CD4-positive, alpha-beta memory T cell (primary cell): Measurements from ENCODE around the gene PTPRD. TPM values are rescaled to one million over a fixed set of nuclear protein-coding genes. Genes with fewer than 3 reads are reported as not detected.

ENCODE experiments used
- CTCF ChIA-PET: fragments of 350-600 bp; sonication (Branson Sonifier 250); formaldehyde crosslinking; loops from one replicate; lab custom pipeline; 2021; ENCODE audit warnings: inconsistent platforms; ENCODE audit not compliant: partially characterized antibody; lab: Charles Lee
- POLR2A ChIA-PET: fragments of 350-600 bp; sonication (Branson Sonifier 250); formaldehyde crosslinking; loops from one replicate; lab custom pipeline; 2021; ENCODE audit not compliant: partially characterized antibody; lab: Charles Lee
- DNase-seq, 5 donors: peaks; one replicate each; pipeline versions ENCODE4 v3.0.0 to v3.0.0-alpha.2; 2020 to 2022; ENCODE audit warnings: mixed read lengths in 1 of 5
- H3K27ac ChIP-seq: one replicate; pipeline ENCODE4 v1.7.0; 2013; ENCODE audit warnings: low read depth, low read length
- H3K27me3 ChIP-seq: 2 replicates; pipeline ENCODE4 v1.7.0; 2013; ENCODE audit warnings: mild to moderate bottlenecking, low read length, moderate library complexity; ENCODE audit not compliant: insufficient read depth
- H3K36me3 ChIP-seq: 2 replicates; pipeline ENCODE4 v1.7.0; 2013; ENCODE audit warnings: mild to moderate bottlenecking, low read length, moderate library complexity; ENCODE audit not compliant: insufficient read depth
- H3K4me1 ChIP-seq: 2 replicates; pipeline ENCODE4 v1.7.0; 2013; ENCODE audit warnings: mild to moderate bottlenecking, low read length, moderate library complexity; ENCODE audit not compliant: insufficient read depth
- H3K4me3 ChIP-seq, 2 donors: one replicate each; pipeline ENCODE4 v1.7.0; 2013; ENCODE audit warnings: low read length in 2 of 2, mild to moderate bottlenecking in 1 of 2
- H3K9me3 ChIP-seq, 2 donors: one replicate each; pipeline ENCODE4 v1.7.0; 2013; ENCODE audit warnings: low read length in 2 of 2, control low read depth in 1 of 2; ENCODE audit not compliant: control insufficient read depth in 1 of 2
- H3K27ac Mint-ChIP-seq, 7 donors: one replicate each; pipeline ENCODE4 v1.8.0; 2020 to 2021; ENCODE audit warnings: mixed read lengths in 7 of 7, mild to moderate bottlenecking in 6 of 7, inconsistent platforms in 3 of 7, moderate library complexity in 3 of 7
- H3K27me3 Mint-ChIP-seq, 2 donors: one replicate each; pipeline ENCODE4 v1.8.0; 2020 to 2021; ENCODE audit warnings: mixed read lengths in 2 of 2
- H3K36me3 Mint-ChIP-seq, 2 donors: one replicate each; pipeline ENCODE4 v1.8.0; 2020 to 2021; ENCODE audit warnings: mixed read lengths in 2 of 2, inconsistent platforms in 1 of 2, mild to moderate bottlenecking in 1 of 2
- H3K4me1 Mint-ChIP-seq, 4 donors: one replicate each; pipeline ENCODE4 v1.8.0; 2020 to 2021; ENCODE audit warnings: mixed read lengths in 4 of 4, mild to moderate bottlenecking in 1 of 4
- H3K4me3 Mint-ChIP-seq, 8 donors: one replicate each; pipeline ENCODE4 v1.8.0; 2020 to 2021; ENCODE audit warnings: mixed read lengths in 8 of 8, mild to moderate bottlenecking in 7 of 8, moderate library complexity in 6 of 8, inconsistent platforms in 3 of 8
- H3K9me3 Mint-ChIP-seq, 8 donors: one replicate each; pipeline ENCODE4 v1.8.0; 2020 to 2021; ENCODE audit warnings: mixed read lengths in 8 of 8, mild to moderate bottlenecking in 5 of 8, inconsistent platforms in 3 of 8, moderate library complexity in 1 of 8
- intact Hi-C: fragments of 100-400 bp; cut with micrococcal nuclease; formaldehyde crosslinking; loops from one replicate; pipeline ENCODE4 v1.15.1; 2023
- polyA plus RNA-seq, 2 donors: library from polyadenylated mRNA; unstranded; fragments of 300-500 nt; fragmentation: Illumina TruSeq; gene quantifications; one replicate each; pipeline ENCODE4 v1.2.3, GENCODE V29; 2021
- total RNA-seq, 2 experiments: library from RNA; stranded (reverse); gene quantifications; one replicate each; pipeline ENCODE4 v1.2.3, GENCODE V29; 2021

The PTPRD gene
- total and polyA plus RNA-seq, 4 experiments from 2014 or later: not detected

DNA sequence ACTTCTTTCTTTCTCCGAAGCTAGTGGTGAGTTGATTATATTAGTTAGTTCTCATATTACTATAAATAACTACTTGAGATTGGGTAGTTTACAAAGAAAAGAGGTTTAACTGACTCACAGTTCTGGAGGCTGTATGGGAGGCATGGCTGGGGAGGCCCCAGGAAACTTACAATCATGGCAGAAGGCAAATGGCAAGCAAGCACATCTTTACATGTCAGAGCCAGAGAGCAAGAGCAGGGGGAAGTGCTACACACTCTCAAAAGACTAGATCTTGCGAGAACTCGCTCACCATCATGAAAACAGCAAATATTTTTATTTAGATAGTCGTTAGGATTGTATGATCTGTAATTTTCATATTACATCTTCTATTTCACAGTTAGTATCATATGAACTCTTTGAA lies 711.2 kb downstream of the PTPRD start:
- intact Hi-C loops: no loop called here
- POLR2A ChIA-PET: no interaction called here

DNA sequence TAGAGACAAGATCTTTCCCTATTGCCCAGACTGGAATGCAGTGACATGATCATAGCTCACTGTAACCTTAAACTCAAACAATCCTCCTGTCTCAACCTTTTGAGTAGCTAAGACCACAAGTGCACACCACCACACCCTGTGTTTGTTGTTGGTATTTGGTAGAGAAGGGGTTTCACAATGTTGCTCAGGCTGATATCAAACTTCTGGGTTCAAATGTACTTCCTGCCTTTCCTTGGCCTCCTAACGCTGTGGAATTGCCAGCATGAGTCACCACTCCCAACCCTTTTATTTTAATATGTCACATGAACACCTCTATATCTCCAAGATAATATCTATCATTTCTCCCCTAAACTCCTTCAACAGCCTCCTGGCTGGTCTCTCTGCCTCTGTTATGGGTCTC lies 719.0 kb downstream of the PTPRD start:
- H3K9me3 ChIP-seq: no peaks in the 10 kb centered on the region
- Mint-ChIP-seq H3K27ac (no peak overlapping the region), H3K4me1 (no peaks in the 10 kb centered on the region), H3K36me3 (no peaks in the 10 kb centered on the region), H3K9me3 (peaks cover 0 to 5% (median 1%) of the 10 kb centered on the region in 8 donors), H3K27me3 (no peaks in the 10 kb centered on the region), H3K4me3 (no peak overlapping the region)
- intact Hi-C loops: no loop called here
- no peaks in the 10 kb centered on the region for H3K4me1 ChIP-seq
- POLR2A ChIA-PET: no interaction called here
- no peaks in the 10 kb centered on the region for H3K27me3 ChIP-seq
- H3K4me3 ChIP-seq: no peak overlapping the region
- no peaks in the 10 kb centered on the region for H3K36me3 ChIP-seq
- no peak for DNase-seq
- CTCF ChIA-PET: no interaction called here
- no peak overlapping the region for H3K27ac ChIP-seq

More for the DNA sequence above, 711.2 kb downstream of the PTPRD start:
- Mint-ChIP-seq H3K27me3 (no peaks in the 10 kb centered on the region), H3K4me1 (no peaks in the 10 kb centered on the region), H3K27ac (no peak overlapping the region), H3K4me3 (no peak overlapping the region), H3K9me3 (peaks cover 0 to 5% (median 0%) of the 10 kb centered on the region in 8 donors), H3K36me3 (no peaks in the 10 kb centered on the region)
- CTCF ChIA-PET: no interaction called here
- Histone ChIP-seq H3K4me3 (no peak overlapping the region), H3K4me1 (no peaks in the 10 kb centered on the region), H3K27ac (no peak overlapping the region), H3K27me3 (no peaks in the 10 kb centered on the region), H3K9me3 (no peaks in the 10 kb centered on the region), H3K36me3 (no peaks in the 10 kb centered on the region)
- no peak for DNase-seq

DNA sequence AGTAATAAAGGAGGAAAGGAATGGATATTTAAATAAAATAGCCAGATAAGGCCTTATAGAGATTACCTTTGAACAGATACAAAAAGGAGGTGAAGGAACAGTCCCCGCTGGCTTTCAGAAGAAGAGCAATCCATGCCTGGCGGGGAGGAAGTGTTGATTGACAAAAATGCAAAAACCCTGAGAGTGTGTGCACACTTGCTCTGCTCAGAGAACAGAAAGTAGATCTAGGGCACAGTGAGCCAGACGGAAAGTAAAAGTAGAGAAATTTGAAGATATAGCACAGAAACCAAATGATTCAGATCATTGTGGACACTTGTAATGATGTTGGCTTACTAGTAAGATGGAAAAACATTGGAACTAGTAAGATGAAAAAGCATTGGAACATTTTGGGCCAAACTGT lies 720.6 kb downstream of the PTPRD start:
- no peaks in the 10 kb centered on the region for H3K27me3 Mint-ChIP-seq
- no peaks in the 10 kb centered on the region for H3K4me1 ChIP-seq
- peaks cover 0 to 13% (median 4%) of the 10 kb centered on the region in 8 donors for H3K9me3 Mint-ChIP-seq
- no peak overlapping the region for H3K4me3 ChIP-seq
- H3K27ac ChIP-seq: no peak overlapping the region
- H3K36me3 Mint-ChIP-seq: no peaks in the 10 kb centered on the region
- ChIA-PET POLR2A (no interaction called here), CTCF (no interaction called here)
- DNase-seq: no peak
- H3K27ac Mint-ChIP-seq: no peak overlapping the region
- H3K27me3 ChIP-seq: no peaks in the 10 kb centered on the region
- no peaks in the 10 kb centered on the region for H3K9me3 ChIP-seq
- H3K4me3 Mint-ChIP-seq: no peak overlapping the region
- H3K36me3 ChIP-seq: no peaks in the 10 kb centered on the region
- no peaks in the 10 kb centered on the region for H3K4me1 Mint-ChIP-seq
- intact Hi-C loops: no loop called here

DNA sequence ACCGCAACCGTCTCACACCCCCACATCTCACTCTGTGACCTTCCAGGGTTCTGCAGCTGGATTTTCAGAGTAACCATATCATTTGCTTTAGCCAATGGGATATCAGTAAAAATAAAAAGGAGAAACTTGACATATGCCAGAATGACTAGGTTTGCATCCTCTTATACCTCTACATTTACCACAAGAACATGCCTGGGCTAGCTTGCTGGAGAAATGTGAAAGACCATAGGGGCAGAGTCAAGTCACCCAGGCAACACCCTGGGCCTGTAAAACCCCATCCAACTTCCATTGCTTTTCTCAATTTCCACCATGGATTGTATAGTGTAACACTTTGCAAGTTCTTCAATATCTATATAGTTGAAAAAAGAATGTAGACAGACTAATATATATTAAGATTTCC lies 731.1 kb downstream of the PTPRD start:
- Histone ChIP-seq H3K36me3 (no peaks in the 10 kb centered on the region), H3K4me3 (no peak overlapping the region), H3K27ac (no peak overlapping the region), H3K9me3 (no peaks in the 10 kb centered on the region), H3K4me1 (no peaks in the 10 kb centered on the region), H3K27me3 (no peaks in the 10 kb centered on the region)
- no peak overlapping the region for H3K27ac Mint-ChIP-seq
- no peak overlapping the region for H3K4me3 Mint-ChIP-seq
- CTCF ChIA-PET: no interaction called here
- peaks cover 0 to 10% (median 6%) of the 10 kb centered on the region in 8 donors for H3K9me3 Mint-ChIP-seq
- intact Hi-C loops: no loop called here
- POLR2A ChIA-PET: no interaction called here
- no peaks in the 10 kb centered on the region for H3K27me3 Mint-ChIP-seq
- no peak for DNase-seq
- no peaks in the 10 kb centered on the region for H3K4me1 Mint-ChIP-seq
- H3K36me3 Mint-ChIP-seq: no peaks in the 10 kb centered on the region

DNA sequence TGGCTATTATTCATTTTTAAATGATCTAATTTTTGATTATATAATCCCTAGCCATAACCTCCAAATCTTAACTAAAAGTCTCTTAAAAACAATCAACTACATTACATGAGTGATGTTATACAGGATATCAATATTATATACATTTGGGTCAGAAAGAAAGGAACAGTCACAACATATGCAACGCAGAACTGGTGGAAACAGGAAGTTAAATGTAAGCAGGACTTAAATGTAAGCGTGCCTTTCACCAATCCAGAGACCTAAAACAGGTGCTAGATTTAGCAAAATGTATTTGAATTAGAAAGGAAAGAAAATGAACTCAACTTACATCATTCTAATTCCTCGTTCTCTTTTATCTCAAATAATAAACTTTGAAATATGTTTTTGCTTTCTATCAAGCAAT lies 738.5 kb downstream of the PTPRD start:
- ChIA-PET CTCF (no interaction called here), POLR2A (no interaction called here)
- DNase-seq: no peak
- Mint-ChIP-seq H3K9me3 (peaks cover 0 to 3% (median under 1%) of the 10 kb centered on the region in 8 donors), H3K36me3 (no peaks in the 10 kb centered on the region), H3K4me1 (no peaks in the 10 kb centered on the region), H3K4me3 (no peak overlapping the region), H3K27ac (no peak overlapping the region), H3K27me3 (no peaks in the 10 kb centered on the region)
- intact Hi-C loops: no loop called here
- Histone ChIP-seq H3K36me3 (no peaks in the 10 kb centered on the region), H3K27ac (no peak overlapping the region), H3K27me3 (no peaks in the 10 kb centered on the region), H3K9me3 (no peaks in the 10 kb centered on the region), H3K4me3 (no peak overlapping the region), H3K4me1 (no peaks in the 10 kb centered on the region)

DNA sequence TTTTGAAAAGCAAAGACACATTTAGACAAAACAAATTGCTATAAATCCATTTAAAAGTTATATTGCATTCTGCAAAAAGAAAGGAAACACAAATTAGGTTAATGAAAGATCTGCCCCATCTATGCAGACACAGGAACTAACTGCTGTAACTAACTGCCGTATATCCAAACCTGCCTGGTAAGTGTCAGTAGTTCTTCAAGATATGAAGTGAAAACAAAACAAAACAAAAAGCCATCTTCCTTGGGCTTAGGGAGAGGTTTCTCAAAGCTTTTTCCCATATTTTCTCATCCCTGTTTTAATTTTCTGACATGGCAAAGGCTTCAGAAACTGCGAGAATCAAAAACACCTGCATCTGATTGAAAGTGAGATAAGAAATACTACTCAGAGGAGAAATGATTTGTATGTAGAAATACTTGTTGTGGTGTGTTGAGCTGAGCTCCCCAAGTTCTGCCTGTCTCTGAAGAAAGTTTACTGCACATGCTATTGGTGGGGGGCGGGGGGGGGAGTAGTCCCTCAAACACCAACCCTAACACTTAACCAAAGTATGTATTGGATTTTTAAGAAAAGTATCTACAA lies 750.5 kb downstream of the PTPRD start:
- CTCF ChIA-PET: no interaction called here
- H3K27ac ChIP-seq: no peak overlapping the region
- Mint-ChIP-seq H3K4me1 (no peaks in the 10 kb centered on the region), H3K36me3 (no peaks in the 10 kb centered on the region), H3K27me3 (no peaks in the 10 kb centered on the region), H3K4me3 (no peak overlapping the region), H3K27ac (no peak overlapping the region), H3K9me3 (peaks cover 0 to 8% (median 0%) of the 10 kb centered on the region in 8 donors)
- no peaks in the 10 kb centered on the region for H3K9me3 ChIP-seq
- DNase-seq: no peak
- no peaks in the 10 kb centered on the region for H3K4me1 ChIP-seq
- H3K36me3 ChIP-seq: no peaks in the 10 kb centered on the region
- no peak overlapping the region for H3K4me3 ChIP-seq
- POLR2A ChIA-PET: no interaction called here
- no peaks in the 10 kb centered on the region for H3K27me3 ChIP-seq
- intact Hi-C loops: no loop called here

DNA sequence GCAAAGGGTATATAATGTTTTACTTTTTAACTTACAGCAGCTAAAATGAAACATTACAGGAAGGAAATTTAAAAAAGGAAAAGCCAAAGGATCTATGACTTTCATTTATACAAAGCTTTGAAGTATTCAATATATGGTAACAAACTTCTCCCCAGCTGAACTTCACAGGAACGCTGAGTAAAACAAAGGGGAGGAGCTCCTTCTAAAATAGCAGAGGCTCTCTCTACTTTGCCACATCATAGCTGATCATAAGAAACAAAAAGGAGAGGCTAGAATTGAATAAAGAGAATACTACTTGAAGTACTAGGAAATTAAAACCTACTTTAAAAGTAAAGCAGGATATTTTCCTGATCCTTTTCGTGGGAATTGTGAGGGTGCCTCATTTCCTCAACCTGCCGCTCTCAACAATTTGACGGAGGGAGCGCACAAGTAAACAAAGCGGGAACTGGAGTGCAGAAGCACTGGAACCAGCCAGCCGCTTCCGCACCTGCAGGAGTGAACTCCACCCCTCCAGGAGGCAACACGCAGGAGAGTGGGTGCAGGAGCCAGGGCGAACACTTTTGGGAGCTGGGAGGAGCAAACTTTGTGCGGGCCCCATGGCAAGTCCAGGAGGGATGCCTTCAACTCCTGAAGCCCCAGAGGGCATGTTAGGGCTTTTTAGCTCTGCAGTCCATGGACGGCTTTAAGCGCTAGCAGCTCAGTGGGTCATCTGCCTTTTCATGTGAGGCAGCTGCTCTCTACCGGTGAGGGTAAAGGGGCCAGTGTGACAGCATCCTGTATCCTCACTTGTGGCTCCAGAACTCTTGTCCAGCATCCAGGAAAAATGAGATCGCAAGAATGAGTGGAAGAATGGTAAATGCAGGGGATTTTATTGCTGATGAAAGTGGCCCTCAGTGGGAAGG lies 757.4 kb downstream of the PTPRD start:
- no peak overlapping the region for H3K27ac ChIP-seq
- ChIA-PET CTCF (no interaction called here), POLR2A (no interaction called here)
- Mint-ChIP-seq H3K36me3 (no peaks in the 10 kb centered on the region), H3K27me3 (no peaks in the 10 kb centered on the region), H3K9me3 (peaks cover 0 to 16% (median 3%) of the 10 kb centered on the region in 8 donors), H3K4me3 (no peak overlapping the region), H3K4me1 (no peaks in the 10 kb centered on the region), H3K27ac (no peak overlapping the region)
- H3K36me3 ChIP-seq: no peaks in the 10 kb centered on the region
- no peak for DNase-seq
- peaks cover 0 to 3% of the 10 kb centered on the region in 2 donors for H3K9me3 ChIP-seq
- intact Hi-C loops: no loop called here
- no peak overlapping the region for H3K4me3 ChIP-seq
- H3K4me1 ChIP-seq: no peaks in the 10 kb centered on the region
- no peaks in the 10 kb centered on the region for H3K27me3 ChIP-seq
